EL (cell line): ENCODE data around the gene C1R.
A peak's percentile ranks its signal among the peaks of the same experiment; 100 is the strongest.

Experiments used
- DNase-seq: peaks from one replicate; pipeline ENCODE4 v3.0.0-alpha.2; 2016

The C1R gene

GRCh38 chr12:7092229-7092985 lies at the start of gene C1R:
TSS of gene C1R (minus strand) at chr12:7092445. CDS start at chr12:7092388, 57 bp downstream.
- peak; percentile 89 for DNase-seq

- no peak for DNase-seq
These were observed 49.2 kb upstream of the C1R start for GRCh38 chr12:7141351-7142005.

- no peak for DNase-seq
These were observed 47.0 kb upstream of the C1R start for GRCh38 chr12:7139200-7139599.

DNA sequence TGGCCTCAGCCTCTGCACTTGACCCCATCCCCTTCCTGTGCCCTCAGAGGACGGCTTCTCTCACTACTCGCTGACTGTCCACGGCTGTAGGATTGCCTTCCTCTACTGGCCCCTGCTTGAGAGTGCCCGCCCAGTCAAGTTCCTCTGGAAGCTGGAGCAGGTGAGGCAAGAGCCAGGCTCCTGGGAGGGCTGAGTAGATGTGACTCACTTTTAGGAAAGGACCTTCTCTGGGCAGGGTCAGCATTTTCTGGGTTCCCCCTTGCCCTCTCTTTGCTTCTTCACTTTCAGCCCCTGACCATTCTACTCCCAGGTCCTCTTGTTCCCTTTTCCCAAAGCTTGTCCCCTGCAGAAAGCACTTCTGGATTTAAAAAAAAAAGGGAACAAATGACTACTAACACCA lies 45.7 kb upstream of the C1R start:
- DNase-seq = no peak

- no peak for DNase-seq
These were observed 44.4 kb upstream of the C1R start for GRCh38 chr12:7136676-7137075.

- no peak for DNase-seq
These were observed 43.8 kb upstream of the C1R start for GRCh38 chr12:7136071-7136470.

DNA sequence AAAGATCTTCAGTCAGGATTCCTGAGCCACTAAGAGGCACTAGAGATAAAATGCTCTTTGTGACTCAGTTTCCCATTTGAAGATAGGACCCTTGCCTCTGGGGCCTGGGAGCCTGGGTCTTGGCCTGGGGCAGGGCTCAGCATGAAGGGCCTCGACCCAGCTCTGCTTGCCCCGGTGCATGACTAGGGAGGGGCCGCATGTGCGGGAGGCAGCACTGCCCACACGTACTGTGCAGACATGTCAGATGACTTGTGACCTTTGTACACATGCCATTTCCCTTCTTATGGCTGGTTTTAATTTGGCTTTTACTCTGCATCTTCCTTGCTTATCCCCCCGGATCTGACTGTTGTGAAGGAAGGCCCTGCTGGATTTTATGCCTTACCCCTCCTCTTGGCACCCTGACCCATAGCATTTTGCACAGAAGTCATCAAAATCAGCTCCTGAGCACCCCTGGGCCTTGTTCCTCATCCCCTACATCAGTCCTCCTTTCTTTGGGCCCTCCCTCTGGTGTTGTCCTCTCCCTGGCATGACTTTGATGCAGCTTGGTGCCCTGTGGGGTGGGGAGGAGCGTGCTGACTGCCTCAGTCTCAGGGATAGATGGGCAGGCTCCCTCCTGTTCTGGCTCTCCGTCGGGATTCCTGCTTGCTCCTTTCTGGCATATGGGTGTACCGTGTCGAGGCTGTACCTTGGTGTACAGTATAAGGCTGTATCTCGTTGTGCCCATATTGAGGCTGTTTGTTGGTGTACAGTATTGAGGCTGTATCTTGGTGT lies 42.3 kb upstream of the C1R start:
- DNase-seq = no peak

GRCh38 chr12:7131502-7131866 lies 39.2 kb upstream of the C1R start:
- DNase-seq = peak; percentile 17

DNA sequence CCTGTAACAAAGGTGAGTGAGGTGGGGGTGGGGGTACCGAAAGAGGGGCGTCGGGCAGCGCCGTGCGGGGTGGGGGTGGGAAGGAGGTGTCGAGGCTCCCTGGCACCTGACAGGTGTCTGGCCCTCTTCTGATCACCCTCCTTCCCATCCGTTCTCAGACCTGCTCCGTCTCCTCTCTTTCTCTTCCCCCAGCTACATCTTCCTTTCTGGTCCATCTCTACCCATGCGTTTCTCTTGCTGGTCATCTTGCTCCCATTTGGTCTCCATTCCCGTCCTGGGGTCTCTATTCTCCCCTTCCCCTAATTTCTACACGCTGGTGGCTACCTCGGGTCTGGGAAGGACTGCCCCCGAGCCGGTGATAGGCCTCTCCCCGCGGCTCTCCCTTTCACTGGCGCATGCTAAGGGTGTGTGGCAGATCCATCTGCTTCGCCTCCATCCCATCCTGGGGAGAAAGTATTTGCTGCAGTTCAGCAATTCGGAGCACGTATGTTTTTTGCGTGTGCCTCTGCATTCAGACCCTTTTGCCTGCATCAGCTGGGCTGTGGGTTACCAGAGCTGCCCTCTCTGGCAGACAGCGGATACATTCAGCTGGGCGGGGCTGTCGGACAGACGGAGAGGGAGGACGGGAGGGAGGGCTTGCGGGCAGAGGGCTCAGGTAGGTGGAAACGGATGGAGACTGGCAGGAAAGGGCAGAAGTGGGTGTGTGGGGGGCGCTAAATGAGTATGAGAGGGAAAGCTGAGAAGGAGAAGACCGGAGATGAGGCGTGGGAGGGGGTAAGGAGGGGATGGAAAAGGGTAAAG lies 38.7 kb upstream of the C1R start:
- DNase-seq = peak; percentile 64

DNA sequence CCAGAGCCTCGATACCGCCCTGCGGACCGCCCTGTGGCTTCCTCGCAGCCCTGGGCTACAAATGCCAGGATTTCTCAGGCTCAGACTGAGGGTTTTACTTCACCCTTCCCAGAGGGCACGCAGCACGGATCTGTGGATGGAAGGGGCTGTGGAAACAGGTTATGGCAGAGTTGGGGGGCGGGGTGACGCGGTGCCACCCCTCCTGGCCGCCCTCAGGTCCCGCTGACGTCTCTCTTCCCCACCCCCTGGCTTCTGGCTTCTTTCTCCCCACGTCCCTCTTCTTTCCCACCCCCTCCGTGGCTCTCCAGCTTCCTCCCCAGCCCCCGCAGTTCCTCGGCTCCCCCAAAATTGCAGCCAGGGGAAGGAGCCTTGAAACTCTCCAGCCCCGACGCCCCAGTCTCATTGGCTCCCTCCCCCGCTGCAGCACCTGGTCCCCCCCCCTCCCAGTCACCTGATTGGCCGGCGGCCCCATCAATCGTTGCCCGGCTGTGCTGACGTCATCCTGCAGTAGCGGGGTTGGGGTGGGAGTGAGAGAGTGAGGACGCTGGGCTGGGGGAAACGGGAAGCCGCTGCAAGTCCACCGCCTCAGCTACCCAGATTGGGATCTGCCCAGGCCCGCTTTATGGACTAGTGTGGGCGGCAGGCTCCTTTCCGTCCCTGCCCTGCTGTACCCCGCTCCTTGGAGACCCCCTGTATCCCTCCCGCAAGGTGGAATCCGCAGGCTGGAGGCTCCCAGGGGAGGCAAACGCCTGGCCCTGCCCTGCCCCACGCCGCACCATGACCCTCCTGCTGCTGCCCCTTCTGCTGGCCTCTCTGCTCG lies 37.8 kb upstream of the C1R start, which contains the start of gene CLSTN3:
TSS of gene CLSTN3 (plus strand) at position 500 of the 820 bp plus-strand sequence. CDS start at position 778, 278 bp downstream.
- peak; percentile 77 for DNase-seq

GRCh38 chr12:7129287-7129871 lies 37.1 kb upstream of the C1R start:
- no peak for DNase-seq

DNA sequence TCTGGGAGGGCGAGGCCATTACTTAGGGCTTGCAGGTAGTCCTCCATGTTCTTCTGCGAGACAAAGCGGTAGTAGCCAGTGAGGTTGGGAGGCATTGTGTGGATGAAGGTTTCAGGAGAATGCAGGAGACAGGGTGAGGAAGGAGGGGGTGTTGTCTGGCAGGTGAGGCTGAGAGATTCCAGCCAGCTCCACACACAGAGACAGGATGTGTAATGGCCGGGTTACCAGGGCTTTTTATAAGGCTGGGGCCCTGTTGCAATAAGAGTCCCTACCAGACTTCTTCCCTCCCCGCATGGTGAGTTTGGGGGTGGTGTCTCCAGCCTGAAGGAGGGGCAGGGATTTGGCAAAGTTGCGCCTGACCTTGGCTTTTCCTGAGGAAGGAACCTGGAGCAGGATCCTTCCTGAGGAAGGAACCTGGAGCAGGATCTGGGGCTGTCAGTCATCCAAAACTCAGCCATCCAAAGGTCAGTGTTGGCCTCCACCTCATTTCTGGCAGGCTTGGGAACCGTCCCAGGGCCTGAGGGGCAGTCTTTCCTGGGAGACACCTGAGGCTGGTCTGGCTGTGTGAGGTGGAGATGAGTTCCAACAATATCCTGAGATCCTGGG lies 36.5 kb upstream of the C1R start, which contains the start of gene RBP5:
TSS of gene RBP5 (minus strand) at position 209 of the 606 bp plus-strand sequence. CDS start at position 95, 114 bp downstream.
- no peak for DNase-seq

DNA sequence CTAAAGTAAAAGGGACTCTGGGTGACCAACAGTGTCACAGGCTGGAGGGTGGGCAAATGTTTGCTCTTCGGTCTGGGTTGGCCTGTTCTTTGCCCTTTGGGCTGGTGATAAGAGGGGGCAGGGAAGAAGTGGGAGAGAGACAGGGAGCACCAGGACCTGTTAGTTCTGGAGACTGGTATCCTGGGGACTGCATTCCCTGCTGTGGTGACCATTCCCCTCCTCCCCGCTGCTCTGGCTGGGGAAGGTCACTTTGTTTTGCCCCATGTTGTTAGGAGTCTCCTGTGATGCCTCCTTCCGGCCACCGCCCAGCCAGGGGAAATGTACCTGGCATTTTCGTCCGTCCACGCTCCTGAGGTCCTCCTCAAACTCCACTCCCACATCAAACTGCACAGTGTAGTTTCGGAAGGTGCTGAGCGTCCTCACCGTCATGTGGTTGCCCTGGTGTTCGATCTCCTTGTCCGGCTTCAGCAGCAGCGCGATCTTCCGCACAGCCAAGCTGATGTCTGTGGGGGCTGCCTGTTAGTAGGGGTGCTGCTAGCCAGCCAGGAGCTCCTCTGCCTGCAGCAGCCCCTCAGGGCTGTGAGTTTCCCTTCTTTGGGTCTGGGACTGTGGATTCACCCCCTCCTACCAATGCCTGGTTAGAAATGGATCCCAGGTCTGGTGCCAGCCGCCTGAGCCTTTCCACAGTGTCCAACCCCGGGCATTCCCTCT lies 35.8 kb upstream of the C1R start:
- no peak for DNase-seq

DNA sequence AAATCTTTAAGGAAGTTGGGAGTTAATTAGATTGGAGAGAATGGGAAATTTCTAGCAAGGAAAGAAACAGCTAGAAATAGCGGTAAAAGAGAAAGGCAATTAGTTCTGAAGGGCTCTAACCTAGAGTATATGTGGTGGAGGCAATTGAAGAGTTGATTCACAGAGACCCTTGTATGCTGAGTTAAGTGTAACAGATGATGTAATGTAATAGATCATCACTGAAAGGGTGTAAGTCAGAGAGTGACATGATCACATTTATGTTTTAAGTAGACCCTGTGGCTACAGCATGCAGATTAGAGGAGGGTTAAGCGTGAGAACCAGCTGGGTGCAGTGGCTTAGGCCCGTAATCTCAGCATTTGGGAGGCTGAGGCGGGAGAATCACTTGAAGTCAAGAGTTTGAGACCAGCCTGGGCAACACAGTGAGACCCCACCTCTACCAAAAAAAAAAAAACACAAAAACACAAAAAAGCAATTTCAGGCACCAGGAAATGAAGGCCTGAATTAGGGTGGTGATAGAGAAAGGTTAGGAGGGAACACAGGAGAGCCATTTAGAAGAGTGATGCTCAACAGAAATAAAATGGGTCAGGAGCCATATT lies 33.5 kb upstream of the C1R start:
- no peak for DNase-seq

DNA sequence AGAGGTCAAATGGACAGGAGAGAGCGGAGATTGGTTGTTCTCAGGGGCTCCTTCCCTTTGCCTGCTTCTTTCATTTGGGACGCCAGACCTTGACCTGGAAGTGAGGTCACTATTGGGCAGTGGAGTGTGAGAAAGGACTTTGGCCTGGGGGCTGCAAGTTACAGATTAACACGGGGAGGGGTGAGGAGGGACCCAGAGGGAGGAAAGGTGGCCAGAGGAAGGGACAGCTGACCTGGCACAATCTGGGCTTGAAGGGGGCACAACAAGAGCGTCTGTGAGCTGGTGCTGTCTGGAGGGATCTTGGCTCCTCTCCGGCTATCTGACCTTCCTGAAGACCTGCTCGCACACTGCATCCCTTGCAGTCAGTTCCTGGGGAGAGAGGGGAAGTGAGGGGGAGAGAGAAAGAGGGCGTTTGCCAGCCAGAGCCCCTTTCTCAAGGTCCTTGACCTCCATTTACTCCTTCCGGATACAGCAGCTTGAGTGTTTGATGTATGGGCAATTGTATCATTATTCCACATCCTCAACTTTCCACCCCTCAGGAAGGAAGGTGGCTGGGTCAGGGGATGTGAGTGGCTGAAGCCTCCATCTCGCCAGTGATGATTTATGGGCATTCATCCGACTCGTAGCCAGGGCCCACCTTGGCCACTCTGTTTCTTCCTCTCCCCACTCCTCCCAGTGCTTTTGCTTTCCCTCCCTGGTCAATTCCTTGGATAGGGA lies 31.7 kb upstream of the C1R start:
- DNase-seq = no peak

DNA sequence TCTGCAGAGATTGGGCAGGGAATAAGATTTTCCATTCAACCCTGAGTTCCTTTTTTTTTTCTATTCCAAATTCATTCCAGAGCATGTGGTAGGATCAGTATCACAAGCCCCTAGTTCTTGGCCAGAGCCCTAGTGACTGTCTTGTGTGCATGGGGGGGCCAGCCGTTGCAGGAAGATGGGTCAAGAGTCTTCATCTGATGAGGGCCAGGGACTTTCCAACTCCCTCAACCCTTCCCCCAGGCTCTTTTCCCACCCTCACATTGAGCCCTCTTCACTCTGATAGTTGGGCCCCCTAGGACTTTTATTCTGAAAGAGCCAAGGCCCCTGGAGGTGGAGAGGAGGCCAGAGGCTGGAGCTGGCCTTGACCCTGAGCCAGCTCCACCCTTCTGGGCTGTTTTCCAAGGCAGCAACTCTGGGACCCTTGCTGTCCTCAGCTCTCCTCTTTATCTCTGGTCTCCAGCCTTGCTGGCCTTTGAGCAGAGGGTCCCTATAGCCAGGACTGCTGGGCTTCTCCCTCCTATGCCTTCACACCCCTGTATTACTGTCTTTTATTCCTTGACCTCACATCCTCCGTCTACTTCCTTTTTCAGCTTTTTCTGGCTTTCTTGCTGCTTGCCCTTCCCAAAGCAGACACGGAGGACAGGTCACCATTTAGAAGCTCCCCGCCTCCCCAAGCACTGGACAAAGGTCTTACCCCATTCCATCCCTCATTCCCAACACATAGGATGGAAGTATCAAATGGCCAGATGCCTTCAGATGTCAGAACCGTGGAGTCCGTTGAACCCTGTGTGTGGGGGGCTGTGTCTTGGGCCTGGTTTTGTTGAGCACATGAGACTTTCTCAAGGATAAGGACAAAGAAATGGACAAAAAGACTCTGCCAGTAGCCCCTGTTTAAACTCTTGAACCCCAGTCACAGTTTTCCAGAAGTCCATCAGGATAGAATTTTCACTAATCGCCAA lies 30.8 kb upstream of the C1R start:
- DNase-seq = no peak

DNA sequence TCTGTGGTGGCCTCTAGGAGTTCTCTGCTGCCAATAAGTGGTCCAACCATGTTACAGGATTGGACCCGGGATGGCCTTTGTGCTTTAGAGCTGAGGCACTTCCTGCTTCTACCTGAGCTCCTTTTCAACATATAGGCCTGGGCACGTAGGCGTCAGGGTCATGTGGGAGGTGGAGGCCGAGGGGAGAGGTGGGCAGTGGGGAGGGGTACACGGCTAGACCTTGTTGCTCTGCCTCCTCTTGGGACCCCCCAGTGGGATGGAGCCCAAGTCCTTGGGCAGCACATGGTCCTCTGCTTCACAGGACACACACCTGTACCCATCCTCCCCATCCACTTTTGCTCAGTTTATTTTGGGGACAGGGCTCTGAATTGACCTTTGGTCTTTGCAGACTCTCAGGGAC lies 29.1 kb upstream of the C1R start:
- DNase-seq = no peak

DNA sequence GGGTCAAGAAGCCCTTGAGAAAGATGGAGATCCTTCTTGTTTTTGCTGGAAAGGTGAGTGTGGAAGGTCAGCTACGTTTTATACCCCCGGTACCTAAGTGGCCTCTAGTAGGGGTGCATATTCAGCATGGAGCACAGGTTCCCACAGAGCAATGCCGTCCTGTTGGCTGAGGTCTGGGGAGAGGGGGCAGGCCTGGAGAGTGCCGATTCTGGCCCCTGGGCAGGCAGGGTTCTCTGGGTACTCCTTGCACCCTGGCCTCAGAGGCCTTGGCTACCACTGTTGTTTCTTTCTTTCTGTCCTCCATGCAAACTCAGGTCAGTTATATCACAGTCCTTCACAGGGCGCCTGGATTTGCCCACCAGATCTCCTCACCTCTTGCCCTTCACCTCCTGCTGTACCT lies 27.9 kb upstream of the C1R start:
- DNase-seq = no peak
